Endothelial cell of umbilical vein (primary cell): ENCODE data around the gene MOB2.
"Not testable (repeated sequence)": the region's sequence is repeated elsewhere in the genome, so short reads cannot be mapped to it uniquely, and the experiment has no call there.

Source experiments
- CTCF ChIP-seq, 2 donors: IDR thresholded peaks; 1 replicate in 1 of 2; 2 replicates in 1 of 2; pipeline ENCODE4 v1.5.1; 2011; ENCODE audit warnings: low read length in 2 of 2, mild to moderate bottlenecking in 2 of 2, moderate library complexity in 2 of 2, control low read depth in 1 of 2, inconsistent platforms in 1 of 2, low read depth in 1 of 2; ENCODE audit not compliant: insufficient read depth in 1 of 2; ENCODE audit errors: extremely low read depth in 1 of 2
- EZH2 ChIP-seq: IDR thresholded peaks from 2 replicates; pipeline ENCODE4 v1.6.1; 2012; ENCODE audit warnings: borderline replicate concordance, low read depth, mild to moderate bottlenecking, moderate library complexity, low read length, inconsistent platforms; ENCODE audit not compliant: severe bottlenecking
- MYC ChIP-seq: IDR thresholded peaks from one replicate; pipeline ENCODE4 v1.6.1; 2011; ENCODE audit warnings: mild to moderate bottlenecking, low read depth, low read length
- POLR2A ChIP-seq: IDR thresholded peaks from 2 replicates; pipeline ENCODE4 v1.6.1; 2012; ENCODE audit warnings: low read depth, mild to moderate bottlenecking, control low read depth, low read length
- POLR2AphosphoS5 ChIP-seq: IDR thresholded peaks from 2 replicates; pipeline ENCODE4 v1.6.1; 2012; ENCODE audit warnings: low read depth, mild to moderate bottlenecking, control low read depth, low read length, moderate library complexity; ENCODE audit not compliant: insufficient read depth

GRCh38 chr11:1512531-1513258, 26.1 kb upstream of the MOB2 start:
- not testable (repeated sequence) for TF ChIP-seq CTCF (IDR thresholded peaks at IDR 0.05; ENCODE audit: extremely low read depth in 1 of 2, insufficient read depth in 1 of 2, low read depth in 1 of 2, low read length in 2 of 2); POLR2AphosphoS5; POLR2A; EZH2; MYC
